Esophagus squamous epithelium (tissue), 4 donors: Measurements from ENCODE around the gene RBM47.

Source experiments
- POLR2A ChIP-seq, 4 donors: fragments of 450-650 bp; IDR thresholded peaks; one replicate each; pipeline ENCODE4 v1.6.1; 2017; ENCODE audit warnings: antibody characterized with exemption in 4 of 4, mild to moderate bottlenecking in 4 of 4, moderate library complexity in 3 of 4
- TF ChIP-seq, protein P1 (sequence below), 6 experiments: fragments of 450-650 bp in 4 of 6; fragments of 200-600 bp in 2 of 6; sonication (generic) in 2 of 6; IDR thresholded peaks; one replicate each; pipeline ENCODE4 v1.5.1; 2016 to 2019; ENCODE audit warnings: antibody characterized with exemption in 6 of 6, mild to moderate bottlenecking in 4 of 6, moderate library complexity in 4 of 6

GRCh38 chr4:40526741-40527140 lies 102.9 kb downstream of the RBM47 start:
- TF ChIP-seq, protein P1, sequence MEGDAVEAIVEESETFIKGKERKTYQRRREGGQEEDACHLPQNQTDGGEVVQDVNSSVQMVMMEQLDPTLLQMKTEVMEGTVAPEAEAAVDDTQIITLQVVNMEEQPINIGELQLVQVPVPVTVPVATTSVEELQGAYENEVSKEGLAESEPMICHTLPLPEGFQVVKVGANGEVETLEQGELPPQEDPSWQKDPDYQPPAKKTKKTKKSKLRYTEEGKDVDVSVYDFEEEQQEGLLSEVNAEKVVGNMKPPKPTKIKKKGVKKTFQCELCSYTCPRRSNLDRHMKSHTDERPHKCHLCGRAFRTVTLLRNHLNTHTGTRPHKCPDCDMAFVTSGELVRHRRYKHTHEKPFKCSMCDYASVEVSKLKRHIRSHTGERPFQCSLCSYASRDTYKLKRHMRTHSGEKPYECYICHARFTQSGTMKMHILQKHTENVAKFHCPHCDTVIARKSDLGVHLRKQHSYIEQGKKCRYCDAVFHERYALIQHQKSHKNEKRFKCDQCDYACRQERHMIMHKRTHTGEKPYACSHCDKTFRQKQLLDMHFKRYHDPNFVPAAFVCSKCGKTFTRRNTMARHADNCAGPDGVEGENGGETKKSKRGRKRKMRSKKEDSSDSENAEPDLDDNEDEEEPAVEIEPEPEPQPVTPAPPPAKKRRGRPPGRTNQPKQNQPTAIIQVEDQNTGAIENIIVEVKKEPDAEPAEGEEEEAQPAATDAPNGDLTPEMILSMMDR (IDR thresholded peaks at IDR 0.05) = no peak
- TF ChIP-seq POLR2A (IDR thresholded peaks at IDR 0.05) = no peak
